ENCODE data around the gene IFIT1B. TPM values are rescaled to one million over a fixed set of nuclear protein-coding genes. Genes with fewer than 3 reads are reported as not detected.

The IFIT1B gene
- total RNA-seq, 1 experiment from 2014 or later: not detected

GRCh38 chr10:89384474-89385340 lies 6.9 kb downstream of the IFIT1B start:
- H2AFZ ChIP-seq (ENCODE audit: low read depth, low read length, poor library complexity, severe bottlenecking): no peak overlapping the region
- H3K4me1 ChIP-seq (ENCODE audit: control insufficient read depth in 1 of 2, insufficient read depth in 2 of 2, low read length in 2 of 2): no peaks in the 10 kb centered on the region
- H3K4me2 ChIP-seq (ENCODE audit: low read length): no peak overlapping the region
- no peaks in the 10 kb centered on the region for H3K27me3 ChIP-seq (ENCODE audit: insufficient read depth, low read length)
- H3K9me2 ChIP-seq (ENCODE audit: insufficient read depth): no peaks in the 10 kb centered on the region
- no peaks in the 10 kb centered on the region for H3K36me3 ChIP-seq (ENCODE audit: control insufficient read depth in 1 of 2, insufficient read depth in 2 of 2, low read length in 2 of 2)
- DNase-seq (ENCODE audit: low read depth, low spot score) (no peak), ATAC-seq (no peak)
- H3K9ac ChIP-seq (ENCODE audit: low read length): no peak overlapping the region
- TF ChIP-seq ZNF274 (IDR thresholded peaks at IDR 0.05; ENCODE audit: low read depth, low read length): no peak
- TF ChIP-seq EGR1 (IDR thresholded peaks at IDR 0.05; ENCODE audit: low read depth): no peak
- no peak for TF ChIP-seq POLR2AphosphoS5 (IDR thresholded peaks at IDR 0.05; ENCODE audit: low read depth, low read length)
- no peak for TF ChIP-seq ZFX (IDR thresholded peaks at IDR 0.05)
- TF ChIP-seq, protein P1, sequence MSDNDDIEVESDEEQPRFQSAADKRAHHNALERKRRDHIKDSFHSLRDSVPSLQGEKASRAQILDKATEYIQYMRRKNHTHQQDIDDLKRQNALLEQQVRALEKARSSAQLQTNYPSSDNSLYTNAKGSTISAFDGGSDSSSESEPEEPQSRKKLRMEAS (IDR thresholded peaks at IDR 0.05): no peak
- TF ChIP-seq TCF7L2 (IDR thresholded peaks at IDR 0.05; ENCODE audit: borderline replicate concordance, extremely low read depth, insufficient read depth, insufficient read length): no peak
- TF ChIP-seq EZH2 (IDR thresholded peaks at IDR 0.05): no peak
- TF ChIP-seq POLR2A (IDR thresholded peaks at IDR 0.05; ENCODE audit: borderline replicate concordance, extremely low read depth, insufficient read depth, insufficient read length): no peak
- TF ChIP-seq SP1 (IDR thresholded peaks at IDR 0.05; ENCODE audit: low read depth): no peak
- TF ChIP-seq CEBPB (IDR thresholded peaks at IDR 0.05; ENCODE audit: low read depth): no peak
- BruUV-seq (replicated peaks): no TSS peak
- no peaks in the 10 kb centered on the region for H3K79me2 ChIP-seq (ENCODE audit: insufficient read depth, low read length)
- ChIA-PET POLR2A (no interaction called here), RAD21 (ENCODE audit: low non-redundant PET in 1 of 2, low total read pairs in 2 of 2, uncharacterized antibody in 2 of 2, unreplicated experiment in 2 of 2) (no interaction called here), CTCF (no interaction called here)
- no peaks in the 10 kb centered on the region for H4K20me1 ChIP-seq (ENCODE audit: insufficient read depth)
- H3K27ac ChIP-seq (ENCODE audit: low read depth, low read length): no peak overlapping the region
- intact Hi-C loops (cut with micrococcal nuclease): no loop called here
- no peak overlapping the region for H3K4me3 ChIP-seq (replicated peaks in 1 of 2; ENCODE audit: low read depth in 1 of 2, low read length in 2 of 2)
- H3K9me3 ChIP-seq (ENCODE audit: control insufficient read depth in 1 of 2, insufficient read depth in 1 of 2, low read depth in 1 of 2, low read length in 2 of 2): no peaks in the 10 kb centered on the region

DNA sequence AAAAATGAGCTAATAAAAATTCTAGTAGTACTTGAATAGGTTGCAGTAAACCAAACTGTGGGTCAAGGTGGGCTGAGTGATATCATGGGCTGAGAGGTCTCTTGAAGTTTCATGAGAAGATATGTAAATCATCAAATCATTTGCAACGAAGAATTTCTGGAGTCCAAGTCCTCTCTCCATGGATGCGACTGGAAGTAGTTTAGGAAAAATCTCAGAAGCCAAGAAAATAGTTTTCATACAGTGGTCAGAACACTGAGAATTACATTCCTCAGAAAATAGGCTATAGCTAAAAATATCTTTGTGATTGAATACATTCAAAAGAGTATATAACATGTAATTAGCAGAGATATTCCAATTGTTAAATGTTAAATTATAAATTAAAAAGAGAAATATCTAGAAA lies 10.9 kb downstream of the IFIT1B start:
- intact Hi-C loops (cut with micrococcal nuclease): loop anchor here (1.0 kb wide), 1 partner anchor 172 kb away; no protein-coding TSS in a partner anchor
- H3K4me2 ChIP-seq (ENCODE audit: low read length): no peak overlapping the region
- RAD21 ChIA-PET (ENCODE audit: low non-redundant PET in 1 of 2, low total read pairs in 2 of 2, uncharacterized antibody in 2 of 2, unreplicated experiment in 2 of 2): no interaction called here
- H4K20me1 ChIP-seq (ENCODE audit: insufficient read depth): no peaks in the 10 kb centered on the region
- no peaks in the 10 kb centered on the region for H3K79me2 ChIP-seq (ENCODE audit: insufficient read depth, low read length)
- no peaks in the 10 kb centered on the region for H3K9me2 ChIP-seq (ENCODE audit: insufficient read depth)
- CTCF ChIA-PET: interaction anchor here (1.0 to 3.0 kb wide), 2 partner anchors 19 to 173 kb away, joined by 5 to 11 read pairs; no protein-coding TSS in a partner anchor
- no peak overlapping the region for H3K27ac ChIP-seq (ENCODE audit: low read depth, low read length)
- no peak for TF ChIP-seq RAD21 (IDR thresholded peaks at IDR 0.05; ENCODE audit: low read depth)
- no peak for TF ChIP-seq SRF (IDR thresholded peaks at IDR 0.05; ENCODE audit: low read depth)
- no peak for TF ChIP-seq POLR2A (IDR thresholded peaks at IDR 0.05; ENCODE audit: borderline replicate concordance, extremely low read depth, insufficient read depth, insufficient read length)
- TF ChIP-seq ELF1 (IDR thresholded peaks at IDR 0.05; ENCODE audit: borderline replicate concordance, low read depth): no peak
- TF ChIP-seq TCF7L2 (IDR thresholded peaks at IDR 0.05; ENCODE audit: borderline replicate concordance, extremely low read depth, insufficient read depth, insufficient read length): no peak
- no peak overlapping the region for H3K9ac ChIP-seq (ENCODE audit: low read length)
- ATAC-seq (no peak), DNase-seq (ENCODE audit: low read depth, low spot score) (no peak)
- POLR2A ChIA-PET: no interaction called here
- H3K36me3 ChIP-seq (ENCODE audit: control insufficient read depth in 1 of 2, insufficient read depth in 2 of 2, low read length in 2 of 2): no peaks in the 10 kb centered on the region
- BruUV-seq (replicated peaks): no TSS peak
- no peaks in the 10 kb centered on the region for H3K9me3 ChIP-seq (ENCODE audit: control insufficient read depth in 1 of 2, insufficient read depth in 1 of 2, low read depth in 1 of 2, low read length in 2 of 2)
- no peak overlapping the region for H3K4me3 ChIP-seq (replicated peaks in 1 of 2; ENCODE audit: low read depth in 1 of 2, low read length in 2 of 2)
- no peak overlapping the region for H2AFZ ChIP-seq (ENCODE audit: low read depth, low read length, poor library complexity, severe bottlenecking)
- H3K4me1 ChIP-seq (ENCODE audit: control insufficient read depth in 1 of 2, insufficient read depth in 2 of 2, low read length in 2 of 2): peaks cover 2 to 11% of the 10 kb centered on the region in 2 experiments; a peak in 3 of 4 replicates
- no peaks in the 10 kb centered on the region for H3K27me3 ChIP-seq (ENCODE audit: insufficient read depth, low read length)

Data from HCT116 (cell line).